ENCODE data around the gene PDLIM1. TPM values are rescaled to one million over a fixed set of nuclear protein-coding genes. Genes with fewer than 3 reads are reported as not detected.

Gene PDLIM1
- total and polyA plus RNA-seq, 2 of the 13 experiments (the other 11 are each of a cell fraction or from before 2014, with no cell fraction given) = 119 to 123 TPM

DNA sequence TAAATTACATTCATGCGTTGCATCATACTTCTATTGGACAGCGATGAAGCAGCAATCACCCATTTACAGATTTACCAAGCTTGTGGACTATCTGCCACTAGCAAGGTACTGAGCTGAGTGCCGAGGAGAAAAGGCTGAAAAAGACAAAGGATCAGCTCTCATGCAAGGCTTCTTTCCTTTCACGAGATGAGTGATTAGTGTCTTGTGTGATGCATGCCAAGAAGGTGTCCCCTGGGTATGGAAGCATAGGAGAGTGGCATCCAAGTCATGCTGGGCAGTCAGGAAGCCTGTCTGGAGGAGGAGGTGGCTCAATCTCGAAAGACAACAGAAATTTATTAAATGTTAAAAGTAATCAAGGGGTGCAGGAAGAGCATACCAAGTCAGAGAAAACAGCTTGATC is 55.9 kb downstream of the PDLIM1 start:
- Histone ChIP-seq H3K9me3 (ENCODE audit: low read length) (no peaks in the 10 kb centered on the region), H3K79me2 (ENCODE audit: insufficient read depth, low read length) (no peaks in the 10 kb centered on the region), H4K20me1 (ENCODE audit: insufficient read depth, low read length) (no peaks in the 10 kb centered on the region), H2AFZ (ENCODE audit: low read length) (no peak overlapping the region), H3K36me3 (replicated peaks in 1 of 2; ENCODE audit: control insufficient read depth in 1 of 2, insufficient read depth in 2 of 2, low read length in 2 of 2) (peaks cover 24 to 46% of the 10 kb centered on the region in 2 experiments; a peak in 4 of 5 replicates), H3K27ac (ENCODE audit: extremely low read length, insufficient read depth, low read length) (no peak overlapping the region), H3K27me3 (ENCODE audit: control insufficient read depth in 1 of 2, insufficient read depth in 2 of 2, low read length in 2 of 2) (no peaks in the 10 kb centered on the region), H3K4me2 (ENCODE audit: low read depth, low read length) (no peak overlapping the region), H3K4me3 (replicated peaks in 1 of 3; ENCODE audit: insufficient read depth in 1 of 3, low read depth in 2 of 3, low read length in 3 of 3) (no peak overlapping the region), H3K9ac (ENCODE audit: insufficient read depth, low read depth, low read length) (no peak overlapping the region), H3K4me1 (ENCODE audit: insufficient read depth, low read length) (no peaks in the 10 kb centered on the region)
- ChIA-PET POLR2A (no interaction called here), CTCF (ENCODE audit: low intra/inter-chr PET ratio, low total read pairs) (no interaction called here)
- TF ChIP-seq RBM22 (optimal IDR thresholded peaks at IDR 0.05; ENCODE audit: low read length) = peak; percentile 78
- TF ChIP-seq AGO1 (IDR thresholded peaks at IDR 0.05; ENCODE audit: low read depth, low read length, poor library complexity, severe bottlenecking) = no peak
- 81% methylated on average over 5 of the region's 5 CpGs for WGBS (ENCODE audit: low lambda C conversion rate)
- intact Hi-C loops (cut with micrococcal nuclease; ENCODE audit: unreplicated experiment) = no loop called here
- in situ Hi-C loops (cut with HindIII; ENCODE audit: extremely low pct_ligation_motif_present, low pct_unique_long_range_greater_than_20kb) = loop anchor here (25.0 kb wide), 1 partner anchor 598 kb away; no protein-coding TSS in a partner anchor
- DNase-seq (ENCODE audit: low spot score) (no peak), FAIRE-seq (no peak), ATAC-seq (no peak)
- BruUV-seq (replicated peaks) = no TSS peak

DNA sequence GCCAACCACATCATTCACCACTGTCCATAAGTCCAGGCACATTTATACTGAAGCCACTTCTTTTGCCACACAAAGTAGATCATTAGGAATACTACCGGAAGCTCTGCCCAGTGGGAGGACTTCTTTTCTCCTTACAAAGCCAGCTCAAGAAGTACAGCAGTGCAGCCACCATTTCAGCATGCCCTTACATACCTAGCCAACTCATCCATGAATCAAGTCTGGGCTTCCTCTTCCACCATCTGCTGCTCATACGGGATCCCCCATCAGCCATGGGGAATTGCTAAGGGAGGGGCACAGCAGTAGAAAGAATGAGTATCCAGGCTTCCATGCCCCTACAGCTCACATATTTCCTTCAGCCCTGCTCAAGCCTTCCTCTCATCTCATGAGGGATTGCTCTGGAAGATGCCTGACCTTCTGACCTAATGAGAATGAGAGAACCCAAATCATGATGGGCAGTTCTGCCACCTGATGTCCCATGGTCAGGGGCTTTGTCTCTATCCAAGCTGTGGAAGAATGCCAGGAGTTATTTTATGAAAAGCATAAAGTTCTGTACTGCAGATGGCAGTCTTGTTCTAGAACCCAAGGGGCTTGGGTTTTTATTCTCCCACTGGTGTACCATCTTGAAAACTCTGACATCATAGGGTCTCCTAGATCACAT is 57.3 kb downstream of the PDLIM1 start:
- DNase-seq (ENCODE audit: low spot score) (no peak), FAIRE-seq (no peak), ATAC-seq (no peak; the same call in 2 of the 3 replicates)
- CTCF ChIA-PET (ENCODE audit: low intra/inter-chr PET ratio, low total read pairs) = no interaction called here
- Histone ChIP-seq H2AFZ (ENCODE audit: low read length) (no peak overlapping the region), H4K20me1 (ENCODE audit: insufficient read depth, low read length) (no peaks in the 10 kb centered on the region), H3K27me3 (ENCODE audit: control insufficient read depth in 1 of 2, insufficient read depth in 2 of 2, low read length in 2 of 2) (no peaks in the 10 kb centered on the region), H3K36me3 (replicated peaks in 1 of 2; ENCODE audit: control insufficient read depth in 1 of 2, insufficient read depth in 2 of 2, low read length in 2 of 2) (peaks cover 24 to 43% of the 10 kb centered on the region in 2 experiments; a peak in 4 of 5 replicates), H3K4me2 (ENCODE audit: low read depth, low read length) (no peak overlapping the region), H3K27ac (ENCODE audit: extremely low read length, insufficient read depth, low read length) (no peak overlapping the region), H3K9ac (ENCODE audit: insufficient read depth, low read depth, low read length) (no peak overlapping the region), H3K9me3 (ENCODE audit: low read length) (no peaks in the 10 kb centered on the region), H3K4me1 (ENCODE audit: insufficient read depth, low read length) (no peaks in the 10 kb centered on the region), H3K79me2 (ENCODE audit: insufficient read depth, low read length) (no peaks in the 10 kb centered on the region), H3K4me3 (replicated peaks in 1 of 3; ENCODE audit: insufficient read depth in 1 of 3, low read depth in 2 of 3, low read length in 3 of 3) (no peak overlapping the region)
- 95% methylated on average over 2 of the region's 2 CpGs for WGBS (ENCODE audit: low lambda C conversion rate)
- TF ChIP-seq ZNF569 (CRISPR knock-in tag; IDR thresholded peaks at IDR 0.05; ENCODE audit: borderline replicate concordance) = no peak
- TF ChIP-seq RBM22 (optimal IDR thresholded peaks at IDR 0.05; ENCODE audit: low read length) = peak; percentile 63
- no TSS peak for BruUV-seq (replicated peaks)
- intact Hi-C loops (cut with micrococcal nuclease; ENCODE audit: unreplicated experiment) (no loop called here), in situ Hi-C loops (cut with HindIII; ENCODE audit: extremely low pct_ligation_motif_present, low pct_unique_long_range_greater_than_20kb) (loop anchor here (25.0 kb wide), 1 partner anchor 596 kb away; no protein-coding TSS in a partner anchor)
- POLR2A ChIA-PET = no interaction called here
